ENCODE results near the gene CWC25.
A peak's percentile ranks its signal among the peaks of the same experiment; 100 is the strongest.
"Not testable (repeated sequence)": the region's sequence is repeated elsewhere in the genome, so short reads cannot be mapped to it uniquely, and the experiment has no call there.

Gene CWC25

GRCh38 chr17:38855101-38855714 lies 30.1 kb upstream of the CWC25 start:
- H4K91ac ChIP-seq (ENCODE audit: low read depth, low read length, poor library complexity); H2BK15ac ChIP-seq (ENCODE audit: low read length); H3K14ac ChIP-seq (ENCODE audit: low read length); H3K9ac ChIP-seq (ENCODE audit: low read depth, low read length, poor library complexity); H3K23ac ChIP-seq (ENCODE audit: low read depth, low read length, poor library complexity); H3K4me2 ChIP-seq (ENCODE audit: insufficient read depth, low read length, poor library complexity, severe bottlenecking); H3K18ac ChIP-seq (ENCODE audit: low read length); H3K4me3 ChIP-seq (ENCODE audit: low read length in 2 of 2); H3K4ac ChIP-seq (ENCODE audit: low read length); H3K27me3 ChIP-seq (ENCODE audit: control insufficient read depth in 3 of 3, insufficient read depth in 3 of 3, low read depth in 1 of 3, low read length in 3 of 3); H2AK5ac ChIP-seq (ENCODE audit: low read depth, low read length); H4K8ac ChIP-seq (ENCODE audit: low read depth, low read length); H2BK5ac ChIP-seq (ENCODE audit: low read length); H2AFZ ChIP-seq (ENCODE audit: low read length); H2BK120ac ChIP-seq (ENCODE audit: low read depth, low read length); H3K9me3 ChIP-seq (replicated peaks in 1 of 2; ENCODE audit: control insufficient read depth in 2 of 2, insufficient read depth in 1 of 2, low read depth in 1 of 2, low read length in 2 of 2); H3K27ac ChIP-seq (replicated peaks; ENCODE audit: low read length); DNase-seq (ENCODE audit: low spot score); H3K79me1 ChIP-seq (ENCODE audit: low read depth, low read length): not testable (repeated sequence)
- WGBS, 2 donors (ENCODE audit: extremely low coverage in 2 of 2, insufficient read length in 2 of 2, insufficient replicate concordance in 1 of 2), result no CpG with 5 or more reads among the region's 28 CpGs
- peaks cover 7 to 18% of the 10 kb centered on the region in 2 donors for H3K4me1 ChIP-seq (ENCODE audit: control insufficient read depth in 2 of 2, insufficient read depth in 1 of 2, low read depth in 1 of 2, low read length in 2 of 2)
- peaks cover 17 to 28% of the 10 kb centered on the region in 2 donors for H3K36me3 ChIP-seq (replicated peaks in 1 of 2; ENCODE audit: control insufficient read depth in 2 of 2, insufficient read depth in 2 of 2, low read length in 2 of 2)
- peak overlapping the region; percentile 67 for H2BK12ac ChIP-seq (ENCODE audit: low read length)

DNA sequence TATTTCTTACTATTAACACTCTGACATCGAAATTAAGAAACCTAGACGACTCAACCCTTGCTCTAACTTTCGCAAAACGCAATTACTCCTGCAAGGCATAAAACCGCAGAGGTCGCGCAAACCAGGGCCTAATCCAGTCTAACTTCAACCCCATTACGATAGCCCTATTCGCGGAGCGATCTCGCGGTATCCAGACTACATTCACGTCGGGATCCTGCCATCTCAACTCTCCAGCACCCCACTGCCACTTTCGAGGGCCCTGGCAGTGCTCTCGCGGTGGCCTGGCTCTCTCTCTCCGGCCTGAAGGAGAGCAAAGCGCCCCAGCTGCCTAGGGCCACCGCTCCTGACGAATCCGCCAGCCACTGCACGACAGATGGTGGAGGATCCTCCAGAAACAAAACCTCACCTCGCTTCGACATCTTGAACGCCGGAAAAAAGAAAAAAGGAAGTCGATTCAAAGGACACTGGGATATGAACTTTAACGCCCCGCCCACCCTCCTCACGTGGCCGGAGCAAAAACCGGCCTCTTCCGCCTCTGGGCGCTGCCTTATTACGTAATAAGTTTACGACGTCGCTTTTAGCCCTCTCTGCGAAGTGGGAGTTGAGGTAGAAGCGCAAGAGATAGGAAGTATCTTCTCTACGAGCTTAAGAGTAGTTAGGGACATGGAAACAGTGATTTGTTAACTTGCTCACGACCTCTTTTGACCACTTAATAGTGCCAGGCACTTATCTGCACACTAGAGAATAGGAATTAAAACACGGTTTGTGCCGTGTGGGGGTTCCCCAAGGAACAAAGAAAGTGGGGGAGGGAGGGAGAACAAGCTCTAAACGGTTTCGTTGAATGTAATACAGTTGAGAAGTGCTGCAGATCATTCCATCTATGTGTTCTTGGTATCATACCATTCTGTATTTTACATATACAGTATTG lies 28.4 kb upstream of the CWC25 start, which contains the start of gene RPL23:
RPL23 (minus strand) TSS at position 430 of the 928 bp plus-strand sequence; CDS start at position 419, 11 bp downstream.
- DNase-seq (ENCODE audit: low spot score), result peak; percentile 96
- Histone ChIP-seq H3K4me3 (ENCODE audit: low read length in 2 of 2) (peak within 1 kb of the TSS; percentile 56 to 93), H3K4me2 (ENCODE audit: insufficient read depth, low read length, poor library complexity, severe bottlenecking) (peak within 1 kb of the TSS; percentile 76), H3K9ac (ENCODE audit: low read depth, low read length, poor library complexity) (peak within 1 kb of the TSS; percentile 82), H3K79me1 (ENCODE audit: low read depth, low read length) (no peaks in the 10 kb centered on the region), H2AFZ (ENCODE audit: low read length) (peak within 1 kb of the TSS; percentile 75), H2AK5ac (ENCODE audit: low read depth, low read length) (no peak within 1 kb of the TSS), H3K27ac (replicated peaks; ENCODE audit: low read length) (peak within 1 kb of the TSS; percentile 86), H3K14ac (ENCODE audit: low read length) (no peak within 1 kb of the TSS), H3K9me3 (replicated peaks in 1 of 2; ENCODE audit: control insufficient read depth in 2 of 2, insufficient read depth in 1 of 2, low read depth in 1 of 2, low read length in 2 of 2) (no peaks in the 10 kb centered on the region), H3K27me3 (ENCODE audit: control insufficient read depth in 3 of 3, insufficient read depth in 3 of 3, low read depth in 1 of 3, low read length in 3 of 3) (peaks cover 0 to 3% (median 0%) of the 10 kb centered on the region in 3 experiments), H3K18ac (ENCODE audit: low read length) (peak within 1 kb of the TSS; percentile 87), H3K36me3 (replicated peaks in 1 of 2; ENCODE audit: control insufficient read depth in 2 of 2, insufficient read depth in 2 of 2, low read length in 2 of 2) (peaks cover 29 to 44% of the 10 kb centered on the region in 2 donors), H2BK15ac (ENCODE audit: low read length) (no peak within 1 kb of the TSS), H2BK12ac (ENCODE audit: low read length) (no peak within 1 kb of the TSS), H3K23ac (ENCODE audit: low read depth, low read length, poor library complexity) (no peak within 1 kb of the TSS), H2BK120ac (ENCODE audit: low read depth, low read length) (no peak within 1 kb of the TSS), H3K4ac (ENCODE audit: low read length) (no peak within 1 kb of the TSS), H4K91ac (ENCODE audit: low read depth, low read length, poor library complexity) (no peak within 1 kb of the TSS), H3K4me1 (ENCODE audit: control insufficient read depth in 2 of 2, insufficient read depth in 1 of 2, low read depth in 1 of 2, low read length in 2 of 2) (peaks cover 7 to 18% of the 10 kb centered on the region in 2 donors), H4K8ac (ENCODE audit: low read depth, low read length) (no peak within 1 kb of the TSS), H2BK5ac (ENCODE audit: low read length) (no peak within 1 kb of the TSS)
- WGBS, 2 donors (ENCODE audit: extremely low coverage in 2 of 2, insufficient read length in 2 of 2, insufficient replicate concordance in 1 of 2), result no CpG with 5 or more reads among the region's 48 CpGs

- Histone ChIP-seq H4K91ac (ENCODE audit: low read depth, low read length, poor library complexity) (no peak overlapping the region), H3K27ac (replicated peaks; ENCODE audit: low read length) (no peak overlapping the region), H3K36me3 (replicated peaks in 1 of 2; ENCODE audit: control insufficient read depth in 2 of 2, insufficient read depth in 2 of 2, low read length in 2 of 2) (peaks cover 35 to 52% of the 10 kb centered on the region in 2 donors), H2BK5ac (ENCODE audit: low read length) (no peak overlapping the region), H3K23ac (ENCODE audit: low read depth, low read length, poor library complexity) (no peak overlapping the region), H2AFZ (ENCODE audit: low read length) (peak overlapping the region; percentile 75), H3K18ac (ENCODE audit: low read length) (no peak overlapping the region), H4K8ac (ENCODE audit: low read depth, low read length) (no peak overlapping the region), H3K9me3 (replicated peaks in 1 of 2; ENCODE audit: control insufficient read depth in 2 of 2, insufficient read depth in 1 of 2, low read depth in 1 of 2, low read length in 2 of 2) (no peaks in the 10 kb centered on the region), H3K14ac (ENCODE audit: low read length) (no peak overlapping the region), H2BK120ac (ENCODE audit: low read depth, low read length) (no peak overlapping the region), H3K27me3 (ENCODE audit: control insufficient read depth in 3 of 3, insufficient read depth in 3 of 3, low read depth in 1 of 3, low read length in 3 of 3) (peaks cover 0 to 3% (median 0%) of the 10 kb centered on the region in 3 experiments), H3K79me1 (ENCODE audit: low read depth, low read length) (no peaks in the 10 kb centered on the region), H3K9ac (ENCODE audit: low read depth, low read length, poor library complexity) (peak overlapping the region; percentile 82), H3K4me2 (ENCODE audit: insufficient read depth, low read length, poor library complexity, severe bottlenecking) (peak overlapping the region; percentile 76), H2AK5ac (ENCODE audit: low read depth, low read length) (no peak overlapping the region), H2BK12ac (ENCODE audit: low read length) (no peak overlapping the region), H3K4me1 (ENCODE audit: control insufficient read depth in 2 of 2, insufficient read depth in 1 of 2, low read depth in 1 of 2, low read length in 2 of 2) (peaks cover 7 to 18% of the 10 kb centered on the region in 2 donors), H2BK15ac (ENCODE audit: low read length) (no peak overlapping the region), H3K4me3 (ENCODE audit: low read length in 2 of 2) (peak overlapping the region; percentile 56 to 93), H3K4ac (ENCODE audit: low read length) (no peak overlapping the region)
- no peak for DNase-seq (ENCODE audit: low spot score)
- WGBS, 2 donors (ENCODE audit: extremely low coverage in 2 of 2, insufficient read length in 2 of 2, insufficient replicate concordance in 1 of 2), result no CpG with 5 or more reads among the region's 19 CpGs
Observed at GRCh38 chr17:38852771-38853291, 27.7 kb upstream of the CWC25 start.

DNA sequence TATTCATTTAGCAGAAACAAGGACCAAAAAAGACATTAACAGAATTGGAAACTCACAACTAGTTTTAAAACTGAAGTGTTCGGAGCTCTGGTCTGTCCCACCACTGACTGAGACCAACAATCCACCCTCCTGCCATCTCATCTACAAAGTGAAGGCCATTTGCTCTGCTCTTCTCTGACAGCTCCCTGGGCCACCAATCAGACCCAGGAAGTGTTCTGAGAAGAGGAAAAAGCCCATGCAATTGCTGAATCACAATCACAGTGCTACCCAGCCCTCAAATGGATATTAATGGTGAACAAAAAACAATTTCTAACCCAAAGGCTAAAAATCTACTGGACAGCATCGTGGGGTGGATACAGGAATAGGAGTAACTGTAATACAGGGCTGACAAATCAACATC lies 26.3 kb upstream of the CWC25 start:
- no peak overlapping the region for H3K14ac ChIP-seq (ENCODE audit: low read length)
- no peak overlapping the region for H2AK5ac ChIP-seq (ENCODE audit: low read depth, low read length)
- WGBS, 2 donors (ENCODE audit: extremely low coverage in 2 of 2, insufficient read length in 2 of 2, insufficient replicate concordance in 1 of 2), result no CpG with 5 or more reads among the region's 2 CpGs
- no peaks in the 10 kb centered on the region for H3K27me3 ChIP-seq (ENCODE audit: control insufficient read depth in 3 of 3, insufficient read depth in 3 of 3, low read depth in 1 of 3, low read length in 3 of 3)
- H3K4me2 ChIP-seq (ENCODE audit: insufficient read depth, low read length, poor library complexity, severe bottlenecking), result peak overlapping the region; percentile 76
- H4K8ac ChIP-seq (ENCODE audit: low read depth, low read length), result no peak overlapping the region
- peaks cover 7 to 18% of the 10 kb centered on the region in 2 donors for H3K4me1 ChIP-seq (ENCODE audit: control insufficient read depth in 2 of 2, insufficient read depth in 1 of 2, low read depth in 1 of 2, low read length in 2 of 2)
- peaks cover 42 to 64% of the 10 kb centered on the region in 2 donors for H3K36me3 ChIP-seq (replicated peaks in 1 of 2; ENCODE audit: control insufficient read depth in 2 of 2, insufficient read depth in 2 of 2, low read length in 2 of 2)
- H2BK12ac ChIP-seq (ENCODE audit: low read length), result no peak overlapping the region
- H3K9me3 ChIP-seq (replicated peaks in 1 of 2; ENCODE audit: control insufficient read depth in 2 of 2, insufficient read depth in 1 of 2, low read depth in 1 of 2, low read length in 2 of 2), result no peaks in the 10 kb centered on the region
- H3K4me3 ChIP-seq (ENCODE audit: low read length in 2 of 2), result peak overlapping the region; percentile 4 to 56
- no peak for DNase-seq (ENCODE audit: low spot score)
- no peak overlapping the region for H3K23ac ChIP-seq (ENCODE audit: low read depth, low read length, poor library complexity)
- no peak overlapping the region for H2BK15ac ChIP-seq (ENCODE audit: low read length)
- H3K27ac ChIP-seq (replicated peaks; ENCODE audit: low read length), result no peak overlapping the region
- no peak overlapping the region for H3K4ac ChIP-seq (ENCODE audit: low read length)
- H3K18ac ChIP-seq (ENCODE audit: low read length), result no peak overlapping the region
- no peak overlapping the region for H2BK5ac ChIP-seq (ENCODE audit: low read length)
- H3K79me1 ChIP-seq (ENCODE audit: low read depth, low read length), result no peaks in the 10 kb centered on the region
- H4K91ac ChIP-seq (ENCODE audit: low read depth, low read length, poor library complexity), result no peak overlapping the region
- no peak overlapping the region for H3K9ac ChIP-seq (ENCODE audit: low read depth, low read length, poor library complexity)
- no peak overlapping the region for H2AFZ ChIP-seq (ENCODE audit: low read length)
- H2BK120ac ChIP-seq (ENCODE audit: low read depth, low read length), result no peak overlapping the region

All from neuronal stem cell (in vitro differentiated cells).